SK-N-SH (cell line): Measurements from ENCODE around the gene APC. TPM values are rescaled to one million over a fixed set of nuclear protein-coding genes. Genes with fewer than 3 reads are reported as not detected.

Source experiments
- CTCF ChIA-PET: fragments of 300-600, 350-600 bp; formaldehyde crosslinking; extraction: SDS; loops from one replicate; lab custom pipeline; 2021; lab: Yijun Ruan, JAX
- POLR2A ChIA-PET: fragments of 350-600 bp; sonication (Branson Sonifier 250); formaldehyde crosslinking; extraction: SDS; loops from one replicate; lab custom pipeline; 2020; ENCODE audit warnings: antibody characterized with exemption, inconsistent platforms; lab: Yijun Ruan, JAX
- DNase-seq: peaks from one replicate; pipeline ENCODE4 v3.0.0; 2012
- H2AFZ ChIP-seq: fragments of 200-600 bp; sonication (generic); 2 replicates; pipeline ENCODE4 v1.8.1; 2016; ENCODE audit warnings: antibody characterized with exemption, mild to moderate bottlenecking, low read depth
- H3F3A ChIP-seq: fragments of 200-600 bp; sonication (generic); replicated peaks from 2 replicates; pipeline ENCODE3; 2016; ENCODE audit warnings: antibody characterized with exemption, mild to moderate bottlenecking; ENCODE audit not compliant: insufficient read depth
- H3K27ac ChIP-seq, 2 experiments: fragments of 200-500 bp in 1 of 2; fragments of 200-600 bp in 1 of 2; sonication (Bioruptor generic) in 1 of 2; sonication (generic), shearing (Covaris generic) in 1 of 2; 2 replicates each; pipeline versions ENCODE4 v1.5.1 to v1.6.1; 2014 to 2016; ENCODE audit warnings: low read depth in 2 of 2, inconsistent platforms in 1 of 2, low read length in 1 of 2, mild to moderate bottlenecking in 1 of 2, mixed read lengths in 1 of 2
- H3K27me3 ChIP-seq: fragments of 200-600 bp; sonication (generic), shearing (Covaris generic); 2 replicates; pipeline ENCODE4 v1.6.1; 2016; ENCODE audit warnings: mixed run types; ENCODE audit not compliant: insufficient read depth
- H3K36me3 ChIP-seq, 2 experiments: fragments of 200-500 bp in 1 of 2; fragments of 200-600 bp in 1 of 2; sonication (Bioruptor generic) in 1 of 2; sonication (generic) in 1 of 2; replicated peaks in 1 of 2; 2 replicates each; pipeline versions ENCODE3 to v1.5.1; 2014 to 2016; ENCODE audit warnings: low read length in 1 of 2, mild to moderate bottlenecking in 1 of 2; ENCODE audit not compliant: insufficient read depth in 2 of 2, control insufficient read depth in 1 of 2
- H3K4me1 ChIP-seq, 2 experiments: fragments of 200-500 bp in 1 of 2; fragments of 200-600 bp in 1 of 2; sonication (Bioruptor generic) in 1 of 2; sonication (generic), shearing (Covaris generic) in 1 of 2; 2 replicates each; pipeline versions ENCODE4 v1.5.1 to v1.6.1; 2014 to 2016; ENCODE audit warnings: low read depth in 1 of 2, low read length in 1 of 2, mixed run types in 1 of 2; ENCODE audit not compliant: insufficient read depth in 2 of 2, control insufficient read depth in 1 of 2
- H3K4me2 ChIP-seq: fragments of 200-600 bp; sonication (generic), shearing (Covaris generic); 2 replicates; pipeline ENCODE4 v1.6.1; 2017; ENCODE audit warnings: mixed run types
- H3K4me3 ChIP-seq, 2 experiments: fragments of 200-500 bp in 1 of 2; fragments of 200-600 bp in 1 of 2; sonication (Bioruptor generic) in 1 of 2; sonication (generic), shearing (Covaris generic) in 1 of 2; 2 replicates each; pipeline versions ENCODE4 v1.5.1 to v1.8.1; 2014 to 2016; ENCODE audit warnings: low read depth in 2 of 2, inconsistent platforms in 1 of 2, low read length in 1 of 2, mild to moderate bottlenecking in 1 of 2, mixed read lengths in 1 of 2, moderate library complexity in 1 of 2
- H3K79me2 ChIP-seq: fragments of 200-600 bp; sonication (generic); 2 replicates; pipeline ENCODE4 v1.8.1; 2017; ENCODE audit warnings: mild to moderate bottlenecking; ENCODE audit not compliant: insufficient read depth
- H3K9ac ChIP-seq: fragments of 200-600 bp; sonication (generic); 2 replicates; pipeline ENCODE4 v1.6.1; 2017; ENCODE audit warnings: mixed run types
- H3K9me2 ChIP-seq: fragments of 200-600 bp; sonication (generic); 2 replicates; pipeline ENCODE4 v1.6.1; 2017; ENCODE audit warnings: mixed run types
- H3K9me3 ChIP-seq: fragments of 200-600 bp; sonication (generic); 2 replicates; pipeline ENCODE4 v1.6.1; 2017; ENCODE audit warnings: mixed run types, mild to moderate bottlenecking, moderate library complexity
- H4K20me1 ChIP-seq: fragments of 200-600 bp; sonication (generic); 2 replicates; pipeline ENCODE4 v1.6.1; 2017; ENCODE audit warnings: mild to moderate bottlenecking, mixed run types; ENCODE audit not compliant: insufficient read depth
- CHD2 ChIP-seq: fragments of 150-350 bp; IDR thresholded peaks from 2 replicates; pipeline ENCODE4 v1.6.1; 2018; ENCODE audit warnings: low read length; ENCODE audit not compliant: partially characterized antibody
- CTCF ChIP-seq: fragments of 200-600 bp; sonication (generic); IDR thresholded peaks from 2 replicates; pipeline ENCODE4 v1.6.1; 2017; ENCODE audit warnings: antibody characterized with exemption, mild to moderate bottlenecking, moderate library complexity
- MAX ChIP-seq: IDR thresholded peaks from 2 replicates; pipeline ENCODE4 v1.4.0; 2012; ENCODE audit warnings: low read depth
- NFIC ChIP-seq: IDR thresholded peaks from 2 replicates; pipeline ENCODE4 v1.4.0; 2012; ENCODE audit warnings: borderline replicate concordance
- RAD21 ChIP-seq: IDR thresholded peaks from 2 replicates; pipeline ENCODE4 v1.6.1; 2012; ENCODE audit warnings: mild to moderate bottlenecking, low read length
- YY1 ChIP-seq: IDR thresholded peaks from 2 replicates; pipeline ENCODE4 v1.4.0; 2012; ENCODE audit warnings: low read depth, mild to moderate bottlenecking
- ZBTB33 ChIP-seq: IDR thresholded peaks from 2 replicates; pipeline ENCODE4 v1.4.0; 2012; ENCODE audit warnings: low read depth, borderline replicate concordance
- WGBS: methylation state at CpG from one replicate; pipeline ENCODE4 v1.1.6; 2017; ENCODE audit warnings: low lambda C conversion rate; 5-methylcytosine and 5-hydroxymethylcytosine counted together
- polyA plus RNA-seq, 3 experiments: library from polyadenylated mRNA; depleted of rRNA; stranded (reverse); fragments of >200 nt; gene quantifications; 2 replicates each; pipeline ENCODE4 v1.2.3, GENCODE V29; 2012

APC gene
- polyA plus RNA-seq, 1 of the 3 experiments (the other 2 are of a cell fraction) = 5.1 TPM

- H3K4me1 ChIP-seq = peaks cover 0 to 2% of the 10 kb centered on the region in 2 experiments; a peak in 2 of 4 replicates
- 95% methylated on average over 5 of the region's 5 CpGs for WGBS
Observed at GRCh38 chr5:112846556-112846955, 108.9 kb downstream of the APC start.

GRCh38 chr5:112847306-112847705 is 109.6 kb downstream of the APC start:
- H3K79me2 ChIP-seq = no peaks in the 10 kb centered on the region
- ChIA-PET CTCF (interaction anchor here (1.4 kb wide), 1 partner anchor 12 kb away, joined by 25 read pairs; no protein-coding TSS in a partner anchor), POLR2A (no interaction called here)
- no peaks in the 10 kb centered on the region for H3K9me2 ChIP-seq
- no peak overlapping the region for H3K27ac ChIP-seq
- H3K36me3 ChIP-seq = no peaks in the 10 kb centered on the region
- H3K4me3 ChIP-seq = no peak overlapping the region
- DNase-seq = no peak
- H3F3A ChIP-seq = peaks cover 16% of the 10 kb centered on the region
- H4K20me1 ChIP-seq = no peaks in the 10 kb centered on the region
- H3K9ac ChIP-seq = no peak overlapping the region
- peaks cover 0 to 2% of the 10 kb centered on the region in 2 experiments; a peak in 2 of 4 replicates for H3K4me1 ChIP-seq
- H3K4me2 ChIP-seq = no peak overlapping the region
- TF ChIP-seq CTCF (no peak), NFIC (no peak), ZBTB33 (no peak), CHD2 (no peak), RAD21 (no peak)
- H3K9me3 ChIP-seq = no peaks in the 10 kb centered on the region
- no peaks in the 10 kb centered on the region for H3K27me3 ChIP-seq
- no peak overlapping the region for H2AFZ ChIP-seq

More at GRCh38 chr5:112846556-112846955, 108.9 kb downstream of the APC start:
- CTCF ChIA-PET = no interaction called here
- no peak overlapping the region for H3K9ac ChIP-seq
- H3K79me2 ChIP-seq = no peaks in the 10 kb centered on the region
- no peak overlapping the region for H3K4me3 ChIP-seq
- no peaks in the 10 kb centered on the region for H3K9me3 ChIP-seq
- no peak for TF ChIP-seq MAX
- no peak for TF ChIP-seq YY1
- TF ChIP-seq RAD21 = no peak
- no peak overlapping the region for H3K27ac ChIP-seq
- H3K9me2 ChIP-seq = no peaks in the 10 kb centered on the region
- H2AFZ ChIP-seq = no peak overlapping the region
- peaks cover 16% of the 10 kb centered on the region for H3F3A ChIP-seq
- DNase-seq = no peak
- no peaks in the 10 kb centered on the region for H3K36me3 ChIP-seq
- no peaks in the 10 kb centered on the region for H3K27me3 ChIP-seq
- POLR2A ChIA-PET = no interaction called here
- H4K20me1 ChIP-seq = no peaks in the 10 kb centered on the region
- no peak overlapping the region for H3K4me2 ChIP-seq
